RKO (cell line): Measurements from ENCODE around the gene SPIN3.
"Not testable (repeated sequence)": the region's sequence is repeated elsewhere in the genome, so short reads cannot be mapped to it uniquely, and the experiment has no call there.

Experiments used
- DNase-seq: peaks from one replicate; pipeline ENCODE4 v3.0.0-alpha.2; 2016; ENCODE audit warnings: low spot score

The SPIN3 gene

GRCh38 chrX:56995271-56995994 lies at the start of gene SPIN3:
Gene SPIN3, minus strand, starts transcription at chrX:56995541. Its CDS starts 594 bp downstream, at chrX:56994947.
- peak; percentile 80 for DNase-seq

GRCh38 chrX:57044245-57044644 lies 48.9 kb upstream of the SPIN3 start:
- DNase-seq, result no peak

GRCh38 chrX:57037265-57037664 lies 41.9 kb upstream of the SPIN3 start:
- not testable (repeated sequence) for DNase-seq

- DNase-seq, result no peak
Observed at GRCh38 chrX:56994375-56995270, 718 bp downstream of the SPIN3 start.

GRCh38 chrX:56987741-56988140 lies 7.6 kb downstream of the SPIN3 start:
- no peak for DNase-seq

- no peak for DNase-seq
Observed at GRCh38 chrX:56986138-56986537, 9.2 kb downstream of the SPIN3 start.

GRCh38 chrX:56978172-56978571 lies 17.2 kb downstream of the SPIN3 start:
- DNase-seq, result peak; percentile 69

- peak; percentile 19 for DNase-seq
Observed at GRCh38 chrX:56975611-56976010, 19.7 kb downstream of the SPIN3 start.

- DNase-seq, result no peak
Observed at GRCh38 chrX:56974408-56974807, 20.9 kb downstream of the SPIN3 start.

- no peak for DNase-seq
Observed at GRCh38 chrX:56969559-56969958, 25.8 kb downstream of the SPIN3 start.

GRCh38 chrX:56968980-56969379 lies 26.4 kb downstream of the SPIN3 start:
- peak; percentile 5 for DNase-seq

- no peak for DNase-seq
Observed at GRCh38 chrX:56963377-56963776, 32.0 kb downstream of the SPIN3 start.

- peak; percentile 3 for DNase-seq
Observed at GRCh38 chrX:56947699-56948098, 47.6 kb downstream of the SPIN3 start.

- DNase-seq, result peak; percentile 3
Observed at GRCh38 chrX:56946201-56946600, 49.1 kb downstream of the SPIN3 start.

- not testable (repeated sequence) for DNase-seq
Observed at GRCh38 chrX:56945226-56945625, 50.1 kb downstream of the SPIN3 start.

GRCh38 chrX:56943264-56943663 lies 52.1 kb downstream of the SPIN3 start:
- DNase-seq, result no peak
